HG03066 (cell line): ENCODE measurements around the gene PLCH1.
"Not testable (repeated sequence)": the region's sequence is repeated elsewhere in the genome, so short reads cannot be mapped to it uniquely, and the experiment has no call there.

Experiments used
- ATAC-seq: cut with Tn5 transposase; IDR thresholded peaks from one replicate; pipeline ENCODE4 v1.9.1; 2021; ENCODE audit warnings: low read depth; ENCODE audit not compliant: unreplicated experiment

Gene PLCH1

GRCh38 chr3:155651489-155652218, 93.2 kb downstream of the PLCH1 start:
- ATAC-seq, result no peak

- ATAC-seq, result no peak
These were observed 96.8 kb downstream of the PLCH1 start for GRCh38 chr3:155648013-155648591.

- ATAC-seq, result no peak
These were observed 97.7 kb downstream of the PLCH1 start for GRCh38 chr3:155647206-155647605.

- no peak for ATAC-seq
These were observed 98.2 kb downstream of the PLCH1 start for GRCh38 chr3:155646669-155647068.

GRCh38 chr3:155646128-155646527, 98.7 kb downstream of the PLCH1 start:
- ATAC-seq, result no peak

GRCh38 chr3:155643581-155644165, 101.2 kb downstream of the PLCH1 start:
- ATAC-seq, result no peak

GRCh38 chr3:155641956-155642355, 102.9 kb downstream of the PLCH1 start:
- ATAC-seq, result no peak

- no peak for ATAC-seq
These were observed 104.8 kb downstream of the PLCH1 start for GRCh38 chr3:155640098-155640497.

- ATAC-seq, result no peak
These were observed 105.3 kb downstream of the PLCH1 start for GRCh38 chr3:155639462-155640055.

GRCh38 chr3:155638461-155638860, 106.4 kb downstream of the PLCH1 start:
- not testable (repeated sequence) for ATAC-seq

GRCh38 chr3:155637567-155637966, 107.3 kb downstream of the PLCH1 start:
- ATAC-seq, result no peak

- no peak for ATAC-seq
These were observed 109.8 kb downstream of the PLCH1 start for GRCh38 chr3:155635056-155635455.

- ATAC-seq, result no peak
These were observed 110.7 kb downstream of the PLCH1 start for GRCh38 chr3:155634121-155634719.

GRCh38 chr3:155631323-155632019, 113.4 kb downstream of the PLCH1 start:
- ATAC-seq, result no peak

GRCh38 chr3:155629556-155629955, 115.3 kb downstream of the PLCH1 start:
- no peak for ATAC-seq

GRCh38 chr3:155629056-155629455, 115.8 kb downstream of the PLCH1 start:
- ATAC-seq, result no peak

- not testable (repeated sequence) for ATAC-seq
These were observed 122.2 kb downstream of the PLCH1 start for GRCh38 chr3:155622647-155623046.

- ATAC-seq, result not testable (repeated sequence)
These were observed 124.3 kb downstream of the PLCH1 start for GRCh38 chr3:155620552-155620951.

- ATAC-seq, result no peak
These were observed 125.6 kb downstream of the PLCH1 start for GRCh38 chr3:155619118-155619915.

GRCh38 chr3:155618543-155618942, 126.3 kb downstream of the PLCH1 start:
- no peak for ATAC-seq
